Liver (tissue), 9 donors: ENCODE results near the gene PDLIM7. TPM values are rescaled to one million over a fixed set of nuclear protein-coding genes. Genes with fewer than 3 reads are reported as not detected.

Source experiments
- DNase-seq: peaks from one replicate; pipeline ENCODE4 v3.0.0-alpha.2; 2017; ENCODE audit warnings: low spot score
- H3K27ac ChIP-seq, 2 donors: one replicate each; pipeline ENCODE4 v1.7.0; 2013; ENCODE audit warnings: inconsistent platforms in 2 of 2, low read length in 2 of 2, control low read depth in 1 of 2, low read depth in 1 of 2, mild to moderate bottlenecking in 1 of 2
- H3K27me3 ChIP-seq, 4 donors: one replicate each; pipeline versions ENCODE4 v1.6.1 to v1.7.0; 2013; ENCODE audit warnings: low read length in 3 of 4, inconsistent platforms in 1 of 4, mild to moderate bottlenecking in 1 of 4, moderate library complexity in 1 of 4; ENCODE audit not compliant: control insufficient read depth in 4 of 4, insufficient read depth in 4 of 4
- H3K36me3 ChIP-seq, 4 donors: one replicate each; pipeline versions ENCODE4 v1.6.1 to v1.7.0; 2013; ENCODE audit warnings: low read length in 3 of 4, mild to moderate bottlenecking in 3 of 4, low read depth in 1 of 4, moderate library complexity in 1 of 4; ENCODE audit not compliant: control insufficient read depth in 4 of 4, insufficient read depth in 3 of 4
- H3K4me1 ChIP-seq, 4 donors: one replicate each; pipeline versions ENCODE4 v1.6.1 to v1.7.0; 2013; ENCODE audit warnings: low read length in 3 of 4, mild to moderate bottlenecking in 3 of 4, moderate library complexity in 1 of 4; ENCODE audit not compliant: control insufficient read depth in 4 of 4, insufficient read depth in 4 of 4
- H3K4me3 ChIP-seq, 3 donors: one replicate each; pipeline versions ENCODE4 v1.6.1 to v1.7.0; 2013; ENCODE audit warnings: low read length in 3 of 3, control low read depth in 1 of 3, low read depth in 1 of 3, mild to moderate bottlenecking in 1 of 3
- H3K9ac ChIP-seq, 2 donors: one replicate each; pipeline ENCODE4 v1.7.0; 2013; ENCODE audit warnings: low read length in 2 of 2, mild to moderate bottlenecking in 2 of 2, moderate library complexity in 2 of 2, control low read depth in 1 of 2, low read depth in 1 of 2
- H3K9me3 ChIP-seq, 4 donors: one replicate each; pipeline versions ENCODE4 v1.6.1 to v1.7.0; 2013; ENCODE audit warnings: low read length in 3 of 4; ENCODE audit not compliant: control insufficient read depth in 4 of 4
- ATF3 ChIP-seq: IDR thresholded peaks from 2 replicates; pipeline ENCODE4 v1.6.1; 2016; ENCODE audit warnings: antibody characterized with exemption
- CTCF ChIP-seq: fragments of 150-350 bp; IDR thresholded peaks from 2 replicates; pipeline ENCODE4 v1.5.1; 2017; ENCODE audit warnings: improper control_type of control experiment, low read depth, low read length; ENCODE audit not compliant: missing input control
- EGR1 ChIP-seq, 2 donors: IDR thresholded peaks; 2 replicates each; pipeline ENCODE4 v1.6.1; 2016 to 2018; ENCODE audit warnings: antibody characterized with exemption in 2 of 2, low read depth in 2 of 2
- FOXA1 ChIP-seq: IDR thresholded peaks from 2 replicates; pipeline ENCODE4 v1.6.1; 2016; ENCODE audit warnings: antibody characterized with exemption
- FOXA2 ChIP-seq: IDR thresholded peaks from 2 replicates; pipeline ENCODE4 v1.6.1; 2016; ENCODE audit warnings: antibody characterized with exemption
- HNF4A ChIP-seq, 2 donors: conservative IDR thresholded peaks; 2 replicates each; pipeline ENCODE4 v1.6.1; 2016; ENCODE audit warnings: antibody characterized with exemption in 2 of 2, mild to moderate bottlenecking in 2 of 2
- HNF4G ChIP-seq: IDR thresholded peaks from 2 replicates; pipeline ENCODE4 v1.6.1; 2016; ENCODE audit warnings: antibody characterized with exemption
- JUND ChIP-seq, 2 donors: IDR thresholded peaks; 2 replicates each; pipeline ENCODE4 v1.6.1; 2016; ENCODE audit warnings: antibody characterized with exemption in 2 of 2
- MAX ChIP-seq: IDR thresholded peaks from 2 replicates; pipeline ENCODE4 v1.6.1; 2016; ENCODE audit warnings: antibody characterized with exemption
- NR2F2 ChIP-seq: IDR thresholded peaks from 2 replicates; pipeline ENCODE4 v1.6.1; 2016; ENCODE audit warnings: antibody characterized with exemption
- RAD21 ChIP-seq, 2 donors: IDR thresholded peaks; 2 replicates each; pipeline ENCODE4 v1.6.1; 2016; ENCODE audit warnings: antibody characterized with exemption in 2 of 2, mild to moderate bottlenecking in 2 of 2
- RXRA ChIP-seq, 2 donors: IDR thresholded peaks; 2 replicates each; pipeline ENCODE4 v1.6.1; 2017 to 2018; ENCODE audit warnings: antibody characterized with exemption in 2 of 2, mild to moderate bottlenecking in 1 of 2
- SP1 ChIP-seq: IDR thresholded peaks from 2 replicates; pipeline ENCODE4 v1.6.1; 2018; ENCODE audit warnings: antibody characterized with exemption, mild to moderate bottlenecking
- TAF1 ChIP-seq: conservative IDR thresholded peaks from 2 replicates; pipeline ENCODE4 v1.6.1; 2016; ENCODE audit warnings: antibody characterized with exemption, mild to moderate bottlenecking
- YY1 ChIP-seq: IDR thresholded peaks from 2 replicates; pipeline ENCODE4 v1.6.1; 2016; ENCODE audit warnings: antibody characterized with exemption, mild to moderate bottlenecking
- ZBTB33 ChIP-seq: IDR thresholded peaks from 2 replicates; pipeline ENCODE4 v1.6.1; 2016; ENCODE audit warnings: antibody characterized with exemption
- WGBS: extraction: QIAGEN DNeasy Blood & Tissue Kit; methylation state at CpG from one replicate; pipeline ENCODE4 v1.1.7; 2013; 5-methylcytosine and 5-hydroxymethylcytosine counted together
- polyA plus RNA-seq, 2 donors: library from polyadenylated mRNA; stranded (reverse) in 1 of 2; unstranded in 1 of 2; fragments of 200-250 nt in 1 of 2; fragments of >200 nt in 1 of 2; fragmentation: Nextera tagmentation in 1 of 2; extraction: Ambion mirVana in 1 of 2; gene quantifications; one replicate each; pipeline versions ENCODE4 v1.2.1 to v1.2.3, GENCODE V29; 2013 to 2015
- total RNA-seq, 2 donors: library from RNA; depleted of rRNA; stranded (reverse); fragments of >200 nt; gene quantifications; one replicate each; pipeline ENCODE4 v1.2.3, GENCODE V29; 2014
- donor health status: healthy.
- donor health status: healthy.
- donor health status: healthy.
- donor health status: healthy.
- donor health status: healthy.

Gene PDLIM7
- total and polyA plus RNA-seq, 4 donors, result 5.5 to 36.0 (median 8.5) TPM

- no peak for TF ChIP-seq ATF3
- no peak for TF ChIP-seq RXRA (IDR thresholded peaks at IDR 0.05)
- TF ChIP-seq ZBTB33, result no peak
- TF ChIP-seq MAX, result no peak
Observed at GRCh38 chr5:177443144-177443983, 54.0 kb downstream of the PDLIM7 start (continued).

GRCh38 chr5:177442066-177442826, 55.2 kb downstream of the PDLIM7 start:
- H3K27me3 ChIP-seq, result no peaks in the 10 kb centered on the region
- H3K4me1 ChIP-seq, result peaks cover 5 to 12% (median 6%) of the 10 kb centered on the region in 4 donors
- peaks cover 2 to 11% (median 6%) of the 10 kb centered on the region in 4 donors for H3K36me3 ChIP-seq
- no peak overlapping the region for H3K9ac ChIP-seq
- H3K27ac ChIP-seq, result no peak overlapping the region
- WGBS, result 96% methylated on average over 20 of the region's 20 CpGs
- no peak for DNase-seq
- no peak for TF ChIP-seq YY1
- TF ChIP-seq ATF3, result no peak
- TF ChIP-seq JUND (IDR thresholded peaks at IDR 0.05), result no peak
- no peak for TF ChIP-seq HNF4A (conservative IDR thresholded peaks at IDR 0.05)
- TF ChIP-seq EGR1 (IDR thresholded peaks at IDR 0.05; ENCODE audit: low read depth in 2 of 2), result no peak
- TF ChIP-seq FOXA2, result no peak
- no peak for TF ChIP-seq HNF4G
- no peaks in the 10 kb centered on the region for H3K9me3 ChIP-seq
- H3K4me3 ChIP-seq, result no peak overlapping the region

GRCh38 chr5:177440990-177441780, 56.2 kb downstream of the PDLIM7 start:
- WGBS, result 92% methylated on average over 26 of the region's 26 CpGs
- Histone ChIP-seq H3K27ac (no peak overlapping the region), H3K36me3 (peaks cover 2 to 15% (median 8%) of the 10 kb centered on the region in 4 donors), H3K4me1 (peaks cover 3 to 4% (median 3%) of the 10 kb centered on the region in 4 donors), H3K9ac (no peak overlapping the region), H3K9me3 (no peaks in the 10 kb centered on the region), H3K4me3 (no peak overlapping the region), H3K27me3 (no peaks in the 10 kb centered on the region)
- TF ChIP-seq RAD21 (IDR thresholded peaks at IDR 0.05), result no peak
- TF ChIP-seq RXRA (IDR thresholded peaks at IDR 0.05), result no peak
- no peak for TF ChIP-seq FOXA1
- TF ChIP-seq CTCF, result no peak
- no peak for TF ChIP-seq JUND (IDR thresholded peaks at IDR 0.05)
- no peak for TF ChIP-seq SP1
- TF ChIP-seq NR2F2, result no peak
- no peak for TF ChIP-seq TAF1
- no peak for TF ChIP-seq EGR1 (IDR thresholded peaks at IDR 0.05; ENCODE audit: low read depth in 2 of 2)
- no peak for DNase-seq
